CD14-positive monocyte (primary cell): Measurements from ENCODE around the gene USP9X. TPM values are rescaled to one million over a fixed set of nuclear protein-coding genes. Genes with fewer than 3 reads are reported as not detected.

Experiments
- DNase-seq, 3 donors: peaks; one replicate each; pipeline ENCODE4 v3.0.0-alpha.2; 2011 to 2022
- H2AFZ ChIP-seq: 2 replicates; pipeline ENCODE4 v1.6.0; 2012; ENCODE audit warnings: mild to moderate bottlenecking, low read depth, low read length, inconsistent platforms; ENCODE audit not compliant: insufficient read depth, poor library complexity, severe bottlenecking
- H3K27ac ChIP-seq, 2 donors: 1 replicate in 1 of 2; 2 replicates in 1 of 2; pipeline ENCODE4 v1.5.1; 2012 to 2013; ENCODE audit warnings: low read length in 2 of 2, control low read depth in 1 of 2, inconsistent platforms in 1 of 2, low read depth in 1 of 2, mild to moderate bottlenecking in 1 of 2
- H3K27me3 ChIP-seq, 2 donors: one replicate each; pipeline versions ENCODE4 v1.6.0 to v1.6.1; 2011 to 2013; ENCODE audit warnings: low read length in 2 of 2; ENCODE audit not compliant: control insufficient read depth in 2 of 2, insufficient read depth in 2 of 2
- H3K36me3 ChIP-seq, 2 donors: replicated peaks in 1 of 2; 1 replicate in 1 of 2; 2 replicates in 1 of 2; pipeline versions ENCODE4 v1.5.1 to v1.6.1; 2012 to 2013; ENCODE audit warnings: low read length in 2 of 2, control low read depth in 1 of 2, inconsistent platforms in 1 of 2, mild to moderate bottlenecking in 1 of 2; ENCODE audit not compliant: insufficient read depth in 2 of 2, control insufficient read depth in 1 of 2
- H3K4me1 ChIP-seq, 2 donors: 1 replicate in 1 of 2; 2 replicates in 1 of 2; pipeline versions ENCODE4 v1.5.1 to v1.6.1; 2012 to 2013; ENCODE audit warnings: low read length in 2 of 2, control low read depth in 1 of 2, inconsistent platforms in 1 of 2, mild to moderate bottlenecking in 1 of 2, moderate library complexity in 1 of 2; ENCODE audit not compliant: insufficient read depth in 2 of 2, control insufficient read depth in 1 of 2
- H3K4me2 ChIP-seq: replicated peaks from 2 replicates; pipeline ENCODE3; 2012; ENCODE audit warnings: low read length, moderate library complexity, mild to moderate bottlenecking; ENCODE audit not compliant: poor library complexity, severe bottlenecking; ENCODE audit errors: extremely low read depth
- H3K4me3 ChIP-seq, 3 experiments: fragments of 200-600 bp in 1 of 3; sonication (generic) in 1 of 3; replicated peaks in 1 of 3; 1 replicate in 2 of 3; 2 replicates in 1 of 3; pipeline ENCODE4 v1.5.1; 2011 to 2013; ENCODE audit warnings: low read length in 3 of 3, mild to moderate bottlenecking in 3 of 3, control low read depth in 2 of 3, low read depth in 2 of 3, inconsistent platforms in 1 of 3, moderate library complexity in 1 of 3
- H3K79me2 ChIP-seq: 2 replicates; pipeline ENCODE4 v1.6.0; 2012; ENCODE audit warnings: mild to moderate bottlenecking, control low read depth, inconsistent platforms, low read length, moderate library complexity; ENCODE audit not compliant: insufficient read depth
- H3K9ac ChIP-seq: 2 replicates; pipeline ENCODE4 v1.6.0; 2017; ENCODE audit warnings: low read length, mild to moderate bottlenecking; ENCODE audit not compliant: insufficient read depth, poor library complexity, severe bottlenecking
- H3K9me3 ChIP-seq, 2 donors: replicated peaks in 1 of 2; 1 replicate in 1 of 2; 2 replicates in 1 of 2; pipeline versions ENCODE4 v1.5.1 to v1.6.1; 2012 to 2013; ENCODE audit warnings: low read length in 2 of 2, control low read depth in 1 of 2; ENCODE audit not compliant: control insufficient read depth in 1 of 2, insufficient read depth in 1 of 2
- H4K20me1 ChIP-seq: 2 replicates; pipeline ENCODE4 v1.6.0; 2012; ENCODE audit warnings: mild to moderate bottlenecking, low read length, control low read depth, moderate library complexity; ENCODE audit not compliant: insufficient read depth
- H3K27ac Mint-ChIP-seq, 7 donors: one replicate each; pipeline ENCODE4 v1.8.0; 2020; ENCODE audit warnings: mild to moderate bottlenecking in 7 of 7, mixed read lengths in 7 of 7, moderate library complexity in 6 of 7, inconsistent platforms in 2 of 7
- H3K27me3 Mint-ChIP-seq, 3 donors: one replicate each; pipeline ENCODE4 v1.8.0; 2021 to 2022; ENCODE audit warnings: low read depth in 3 of 3, mild to moderate bottlenecking in 3 of 3, mixed read lengths in 3 of 3, moderate library complexity in 3 of 3, inconsistent platforms in 1 of 3
- H3K36me3 Mint-ChIP-seq, 2 donors: one replicate each; pipeline ENCODE4 v1.8.0; 2020; ENCODE audit warnings: mixed read lengths in 2 of 2, inconsistent platforms in 1 of 2, mild to moderate bottlenecking in 1 of 2
- H3K4me1 Mint-ChIP-seq: one replicate; pipeline ENCODE4 v1.8.0; 2020; ENCODE audit warnings: mild to moderate bottlenecking, mixed read lengths
- H3K4me3 Mint-ChIP-seq, 2 donors: one replicate each; pipeline ENCODE4 v1.8.0; 2020; ENCODE audit warnings: mild to moderate bottlenecking in 2 of 2, mixed read lengths in 2 of 2, moderate library complexity in 1 of 2
- H3K9me3 Mint-ChIP-seq, 7 donors: one replicate each; pipeline ENCODE4 v1.8.0; 2020 to 2022; ENCODE audit warnings: mixed read lengths in 7 of 7, mild to moderate bottlenecking in 6 of 7, moderate library complexity in 6 of 7, inconsistent platforms in 2 of 7
- WGBS: methylation state at CpG from one replicate; pipeline ENCODE4 v1.1.5; 2013; ENCODE audit warnings: missing lambda C conversion rate; ENCODE audit not compliant: insufficient coverage; 5-methylcytosine and 5-hydroxymethylcytosine counted together
- intact Hi-C, 2 donors: fragments of 100-400 bp; cut with micrococcal nuclease; formaldehyde crosslinking; loops; one replicate each; pipeline versions ENCODE4 v1.15.0 to v1.15.1; 2023
- polyA plus RNA-seq, 3 donors: library from polyadenylated mRNA; depleted of rRNA in 1 of 3; unstranded in 2 of 3; stranded (reverse) in 1 of 3; fragments of 300-500 nt in 2 of 3; fragments of >200 nt in 1 of 3; fragmentation: Illumina TruSeq in 2 of 3; gene quantifications; 1 replicate in 2 of 3; 2 replicates in 1 of 3; pipeline ENCODE4 v1.2.3, GENCODE V29; 2012 to 2021
- TF ChIP-seq, protein P1 (sequence below): fragments of 200-600 bp; IDR thresholded peaks from one replicate; pipeline ENCODE4 v1.8.0; 2022; ENCODE audit warnings: antibody characterized with exemption, mild to moderate bottlenecking

The USP9X gene
- polyA plus RNA-seq, 3 donors, result 8.3 to 16.1 (median 9.6) TPM

DNA sequence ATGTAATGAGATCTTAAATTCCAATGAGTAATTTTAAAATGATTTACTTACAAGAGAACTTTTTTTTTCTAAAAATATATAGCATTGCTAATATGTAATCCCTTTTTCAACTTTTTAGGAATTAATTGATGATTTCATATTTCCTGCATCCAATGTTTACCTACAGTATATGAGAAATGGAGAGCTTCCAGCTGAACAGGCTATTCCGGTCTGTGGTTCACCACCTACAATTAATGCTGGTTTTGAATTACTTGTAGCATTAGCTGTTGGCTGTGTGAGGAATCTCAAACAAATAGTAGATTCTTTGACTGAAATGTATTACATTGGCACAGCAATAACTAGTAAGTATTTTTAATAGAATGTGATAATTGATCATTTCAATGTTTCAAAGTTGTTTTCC, 113.2 kb downstream of the USP9X start:
- no CpG with 5 or more reads among the region's 1 CpG for whole genome bisulfite sequencing
- intact Hi-C loops, result no loop called here
- H3K36me3 ChIP-seq, result peaks cover 55 to 87% of the 10 kb centered on the region in 2 donors

DNA sequence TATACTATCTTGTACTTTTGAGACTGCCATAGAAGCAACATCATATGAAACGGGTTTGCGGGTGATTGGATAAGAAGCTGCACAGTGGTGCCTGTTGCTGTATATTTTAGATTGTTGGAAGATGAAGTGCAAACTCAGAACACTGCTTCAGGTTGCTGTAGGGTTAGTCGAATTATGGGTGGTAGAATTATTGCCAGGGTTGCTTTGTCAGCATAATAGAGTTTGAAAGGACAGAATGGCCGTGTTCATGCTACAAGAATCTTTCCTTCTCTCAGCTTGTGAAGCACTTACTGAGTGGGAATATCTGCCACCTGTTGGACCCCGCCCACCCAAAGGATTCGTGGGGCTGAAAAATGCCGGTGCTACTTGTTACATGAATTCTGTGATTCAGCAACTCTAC, 115.5 kb downstream of the USP9X start:
- H3K4me2 ChIP-seq, result no peak overlapping the region
- H3K4me3 Mint-ChIP-seq, result no peak overlapping the region
- intact Hi-C loops, result no loop called here
- H3K27ac ChIP-seq, result no peak overlapping the region
- H3K9me3 Mint-ChIP-seq, result peaks cover 0 to 13% (median 4%) of the 10 kb centered on the region in 7 donors
- H3K27ac Mint-ChIP-seq, result no peak overlapping the region
- peaks cover 40 to 54% of the 10 kb centered on the region in 2 donors for H3K36me3 Mint-ChIP-seq
- H3K9ac ChIP-seq, result no peak overlapping the region
- H3K79me2 ChIP-seq, result no peaks in the 10 kb centered on the region
- peaks cover 65 to 94% of the 10 kb centered on the region in 2 donors for H3K36me3 ChIP-seq
- DNase-seq, result no peak
- peaks cover 0 to 10% of the 10 kb centered on the region in 2 donors for H3K9me3 ChIP-seq
- H4K20me1 ChIP-seq, result no peaks in the 10 kb centered on the region
- H3K4me3 ChIP-seq, result no peak overlapping the region
- WGBS, result no CpG with 5 or more reads among the region's 7 CpGs
- peaks cover 0 to 3% (median 3%) of the 10 kb centered on the region in 3 donors for H3K27me3 Mint-ChIP-seq
- H2AFZ ChIP-seq, result no peak overlapping the region
- no peaks in the 10 kb centered on the region for H3K4me1 Mint-ChIP-seq
- H3K27me3 ChIP-seq, result no peaks in the 10 kb centered on the region
- H3K4me1 ChIP-seq, result no peaks in the 10 kb centered on the region
- TF ChIP-seq, protein P1, sequence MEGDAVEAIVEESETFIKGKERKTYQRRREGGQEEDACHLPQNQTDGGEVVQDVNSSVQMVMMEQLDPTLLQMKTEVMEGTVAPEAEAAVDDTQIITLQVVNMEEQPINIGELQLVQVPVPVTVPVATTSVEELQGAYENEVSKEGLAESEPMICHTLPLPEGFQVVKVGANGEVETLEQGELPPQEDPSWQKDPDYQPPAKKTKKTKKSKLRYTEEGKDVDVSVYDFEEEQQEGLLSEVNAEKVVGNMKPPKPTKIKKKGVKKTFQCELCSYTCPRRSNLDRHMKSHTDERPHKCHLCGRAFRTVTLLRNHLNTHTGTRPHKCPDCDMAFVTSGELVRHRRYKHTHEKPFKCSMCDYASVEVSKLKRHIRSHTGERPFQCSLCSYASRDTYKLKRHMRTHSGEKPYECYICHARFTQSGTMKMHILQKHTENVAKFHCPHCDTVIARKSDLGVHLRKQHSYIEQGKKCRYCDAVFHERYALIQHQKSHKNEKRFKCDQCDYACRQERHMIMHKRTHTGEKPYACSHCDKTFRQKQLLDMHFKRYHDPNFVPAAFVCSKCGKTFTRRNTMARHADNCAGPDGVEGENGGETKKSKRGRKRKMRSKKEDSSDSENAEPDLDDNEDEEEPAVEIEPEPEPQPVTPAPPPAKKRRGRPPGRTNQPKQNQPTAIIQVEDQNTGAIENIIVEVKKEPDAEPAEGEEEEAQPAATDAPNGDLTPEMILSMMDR, result no peak

More for the DNA sequence above, 113.2 kb downstream of the USP9X start:
- Histone ChIP-seq H2AFZ (no peak overlapping the region), H3K9me3 (no peaks in the 10 kb centered on the region), H3K4me1 (no peaks in the 10 kb centered on the region), H3K9ac (no peak overlapping the region), H3K27me3 (no peaks in the 10 kb centered on the region), H3K79me2 (no peaks in the 10 kb centered on the region), H3K4me3 (no peak overlapping the region), H3K4me2 (no peak overlapping the region), H3K27ac (no peak overlapping the region), H4K20me1 (no peaks in the 10 kb centered on the region)
- DNase-seq, result no peak
- TF ChIP-seq, protein P1, result no peak
- peaks cover 29 to 39% of the 10 kb centered on the region in 2 donors for H3K36me3 Mint-ChIP-seq
- peaks cover 0 to 5% (median 0%) of the 10 kb centered on the region in 3 donors for H3K27me3 Mint-ChIP-seq
- no peak overlapping the region for H3K4me3 Mint-ChIP-seq
- no peak overlapping the region for H3K27ac Mint-ChIP-seq
- no peaks in the 10 kb centered on the region for H3K4me1 Mint-ChIP-seq
- H3K9me3 Mint-ChIP-seq, result peaks cover 0 to 9% (median 0%) of the 10 kb centered on the region in 7 donors
